Measurements from ENCODE around the gene APC. TPM values are rescaled to one million over a fixed set of nuclear protein-coding genes. Genes with fewer than 3 reads are reported as not detected.

APC gene
- total RNA-seq, 1 experiment from 2014 or later = 24.0 TPM

GRCh38 chr5:112752335-112752734, 14.7 kb downstream of the APC start (continued):
- TF ChIP-seq POLR2AphosphoS5 (IDR thresholded peaks at IDR 0.05; ENCODE audit: low read depth, low read length) (no peak), SP1 (IDR thresholded peaks at IDR 0.05; ENCODE audit: low read depth) (no peak), ELF1 (IDR thresholded peaks at IDR 0.05; ENCODE audit: borderline replicate concordance, low read depth) (no peak), RAD21 (IDR thresholded peaks at IDR 0.05; ENCODE audit: low read depth) (no peak), MAX (IDR thresholded peaks at IDR 0.05) (no peak), ATF3 (IDR thresholded peaks at IDR 0.05) (no peak), CEBPB (IDR thresholded peaks at IDR 0.05; ENCODE audit: low read depth) (no peak)

GRCh38 chr5:112755703-112756102, 18.0 kb downstream of the APC start:
- peaks cover 3% of the 10 kb centered on the region for H4K20me1 ChIP-seq (ENCODE audit: insufficient read depth)
- peaks cover 4 to 5% of the 10 kb centered on the region in 2 experiments for H3K4me1 ChIP-seq (ENCODE audit: control insufficient read depth in 1 of 2, insufficient read depth in 2 of 2, low read length in 2 of 2)
- no peak overlapping the region for H2AFZ ChIP-seq (ENCODE audit: low read depth, low read length, poor library complexity, severe bottlenecking)
- H3K4me3 ChIP-seq (replicated peaks in 1 of 2; ENCODE audit: low read depth in 1 of 2, low read length in 2 of 2) = no peak overlapping the region
- H3K9me2 ChIP-seq (ENCODE audit: insufficient read depth) = no peaks in the 10 kb centered on the region
- no peak overlapping the region for H3K27ac ChIP-seq (ENCODE audit: low read depth, low read length)
- ChIA-PET CTCF (interaction anchor here (0.9 kb wide), 1 partner anchor 203 kb away, joined by 3 read pairs; no protein-coding TSS in a partner anchor), RAD21 (ENCODE audit: low non-redundant PET in 1 of 2, low total read pairs in 2 of 2, uncharacterized antibody in 2 of 2, unreplicated experiment in 2 of 2) (no interaction called here), POLR2A (no interaction called here)
- H3K79me2 ChIP-seq (ENCODE audit: insufficient read depth, low read length) = peaks cover 5% of the 10 kb centered on the region; the same call in 1 of the 2 replicates
- DNase-seq (ENCODE audit: low read depth, low spot score) (no peak), ATAC-seq (no peak)
- no peak overlapping the region for H3K9ac ChIP-seq (ENCODE audit: low read length)
- no peaks in the 10 kb centered on the region for H3K9me3 ChIP-seq (ENCODE audit: control insufficient read depth in 1 of 2, insufficient read depth in 1 of 2, low read depth in 1 of 2, low read length in 2 of 2)
- BruUV-seq (replicated peaks) = no TSS peak
- H3K4me2 ChIP-seq (ENCODE audit: low read length) = no peak overlapping the region
- no peaks in the 10 kb centered on the region for H3K27me3 ChIP-seq (ENCODE audit: insufficient read depth, low read length)
- intact Hi-C loops (cut with micrococcal nuclease) = loop anchor here (2.0 to 10.0 kb wide), 3 partner anchors 331 to 581 kb away; no protein-coding TSS in a partner anchor
- TF ChIP-seq SIN3A (IDR thresholded peaks at IDR 0.05; ENCODE audit: low read depth) (no peak), REST (IDR thresholded peaks at IDR 0.05; ENCODE audit: low read depth) (no peak), ZNF274 (IDR thresholded peaks at IDR 0.05; ENCODE audit: low read depth, low read length) (no peak), YY1 (IDR thresholded peaks at IDR 0.05; ENCODE audit: extremely low read depth, insufficient replicate concordance, low read depth, low read length) (no peak), EGR1 (IDR thresholded peaks at IDR 0.05; ENCODE audit: low read depth) (no peak), MAX (IDR thresholded peaks at IDR 0.05) (no peak), POLR2A (IDR thresholded peaks at IDR 0.05; ENCODE audit: borderline replicate concordance, extremely low read depth, insufficient read depth, insufficient read length) (no peak), ELF1 (IDR thresholded peaks at IDR 0.05; ENCODE audit: borderline replicate concordance, low read depth) (no peak), SP1 (IDR thresholded peaks at IDR 0.05; ENCODE audit: low read depth) (no peak), EZH2 (IDR thresholded peaks at IDR 0.05) (no peak), CBX3 (IDR thresholded peaks at IDR 0.05; ENCODE audit: low read depth) (no peak), JUND (IDR thresholded peaks at IDR 0.05) (no peak)
- H3K36me3 ChIP-seq (ENCODE audit: control insufficient read depth in 1 of 2, insufficient read depth in 2 of 2, low read length in 2 of 2) = no peaks in the 10 kb centered on the region
